ENCODE measurements around the gene CFAP68.

- no peak for TF ChIP-seq TAF1 (IDR thresholded peaks at IDR 0.05; ENCODE audit: borderline replicate concordance, low read depth, low read length)
- TF ChIP-seq POLR2A (IDR thresholded peaks at IDR 0.05; ENCODE audit: low read depth, low read length), result no peak
Measured at GRCh38 chr11:111846636-111847035, 32.7 kb upstream of the CFAP68 start.
